ENCODE results near the gene OPCML. TPM values are rescaled to one million over a fixed set of nuclear protein-coding genes. Genes with fewer than 3 reads are reported as not detected.

The OPCML gene
- total RNA-seq, 1 experiment from 2014 or later: not detected

- BruUV-seq (replicated peaks): no TSS peak
- intact Hi-C loops (cut with micrococcal nuclease; ENCODE audit: unreplicated experiment): no loop called here
Observed at GRCh38 chr11:133545199-133545803, 13.0 kb upstream of the OPCML start.

GRCh38 chr11:133541720-133542095 is 9.4 kb upstream of the OPCML start:
- BruUV-seq (replicated peaks): no TSS peak
- no peak for DNase-seq
- Histone ChIP-seq H3K79me2 (ENCODE audit: low read depth) (no peaks in the 10 kb centered on the region), H3K27me3 (ENCODE audit: insufficient read depth, low read depth) (peaks cover 43% of the 10 kb centered on the region), H3K4me2 (no peak overlapping the region), H3K9me2 (ENCODE audit: insufficient read depth) (no peaks in the 10 kb centered on the region), H3K27ac (no peak overlapping the region), H3K4me1 (replicated peaks; ENCODE audit: insufficient read depth) (no peaks in the 10 kb centered on the region), H3K36me3 (ENCODE audit: low read depth) (no peaks in the 10 kb centered on the region), H4K20me1 (ENCODE audit: insufficient read depth) (no peaks in the 10 kb centered on the region), H3F3A (ENCODE audit: insufficient read depth, low read depth) (no peaks in the 10 kb centered on the region), H3K9me3 (ENCODE audit: insufficient read depth, low read depth) (no peaks in the 10 kb centered on the region), H2AFZ (no peak overlapping the region), H3K4me3 (no peak overlapping the region)
- intact Hi-C loops (cut with micrococcal nuclease; ENCODE audit: unreplicated experiment): no loop called here
- POLR2A ChIA-PET (ENCODE audit: unreplicated experiment): no interaction called here
- TF ChIP-seq CTCF (conservative IDR thresholded peaks at IDR 0.05) (no peak), EZH2 (IDR thresholded peaks at IDR 0.05; ENCODE audit: low read depth) (no peak)
- CTCF ChIA-PET: no interaction called here

More at GRCh38 chr11:133545199-133545803, 13.0 kb upstream of the OPCML start:
- Histone ChIP-seq H3K27ac (no peak overlapping the region), H3K36me3 (ENCODE audit: low read depth) (no peaks in the 10 kb centered on the region), H4K20me1 (ENCODE audit: insufficient read depth) (no peaks in the 10 kb centered on the region), H3K27me3 (ENCODE audit: insufficient read depth, low read depth) (peaks cover 61% of the 10 kb centered on the region), H3K4me3 (no peak overlapping the region), H3K9me3 (ENCODE audit: insufficient read depth, low read depth) (no peaks in the 10 kb centered on the region), H3K9me2 (ENCODE audit: insufficient read depth) (no peaks in the 10 kb centered on the region), H3K4me1 (replicated peaks; ENCODE audit: insufficient read depth) (no peaks in the 10 kb centered on the region), H2AFZ (no peak overlapping the region), H3K4me2 (no peak overlapping the region), H3K79me2 (ENCODE audit: low read depth) (no peaks in the 10 kb centered on the region), H3F3A (ENCODE audit: insufficient read depth, low read depth) (no peaks in the 10 kb centered on the region)
- CTCF ChIA-PET: no interaction called here
- POLR2A ChIA-PET (ENCODE audit: unreplicated experiment): no interaction called here
- TF ChIP-seq CTCF (conservative IDR thresholded peaks at IDR 0.05) (no peak), EZH2 (IDR thresholded peaks at IDR 0.05; ENCODE audit: low read depth) (no peak)
- no peak for DNase-seq

GRCh38 chr11:133541021-133541719 is 8.9 kb upstream of the OPCML start:
- H3K9me2 ChIP-seq (ENCODE audit: insufficient read depth): no peaks in the 10 kb centered on the region
- no peaks in the 10 kb centered on the region for H4K20me1 ChIP-seq (ENCODE audit: insufficient read depth)
- H3K9me3 ChIP-seq (ENCODE audit: insufficient read depth, low read depth): no peaks in the 10 kb centered on the region
- no peak overlapping the region for H3K4me2 ChIP-seq
- H3K79me2 ChIP-seq (ENCODE audit: low read depth): no peaks in the 10 kb centered on the region
- H3K4me1 ChIP-seq (replicated peaks; ENCODE audit: insufficient read depth): no peaks in the 10 kb centered on the region
- no peak overlapping the region for H3K27ac ChIP-seq
- no peaks in the 10 kb centered on the region for H3K36me3 ChIP-seq (ENCODE audit: low read depth)
- peaks cover 44% of the 10 kb centered on the region for H3K27me3 ChIP-seq (ENCODE audit: insufficient read depth, low read depth)
- no peaks in the 10 kb centered on the region for H3F3A ChIP-seq (ENCODE audit: insufficient read depth, low read depth)
- BruUV-seq (replicated peaks): no TSS peak
- POLR2A ChIA-PET (ENCODE audit: unreplicated experiment): no interaction called here
- TF ChIP-seq CTCF (conservative IDR thresholded peaks at IDR 0.05): no peak
- no peak overlapping the region for H3K4me3 ChIP-seq
- CTCF ChIA-PET: no interaction called here
- intact Hi-C loops (cut with micrococcal nuclease; ENCODE audit: unreplicated experiment): no loop called here
- H2AFZ ChIP-seq: no peak overlapping the region
- DNase-seq: no peak

Measured in PC-9 (cell line).